OCI-LY1 (cell line): Measurements from ENCODE around the gene ADAMTS20.

ENCODE experiments used
- EZH2 ChIP-seq: fragments of 200-600 bp; sonication (generic), shearing (Covaris generic); IDR thresholded peaks from 2 replicates; pipeline ENCODE4 v1.8.0; 2017; ENCODE audit warnings: borderline replicate concordance, mixed run types, mild to moderate bottlenecking, antibody characterized with exemption, low read length, moderate library complexity, mixed read lengths
- TF ChIP-seq, protein P1 (sequence below): fragments of 200-600 bp; sonication (generic), shearing (Covaris generic); IDR thresholded peaks from 2 replicates; pipeline ENCODE4 v1.5.1; 2017; ENCODE audit warnings: mild to moderate bottlenecking, antibody characterized with exemption, low read length, moderate library complexity, mixed read lengths

DNA sequence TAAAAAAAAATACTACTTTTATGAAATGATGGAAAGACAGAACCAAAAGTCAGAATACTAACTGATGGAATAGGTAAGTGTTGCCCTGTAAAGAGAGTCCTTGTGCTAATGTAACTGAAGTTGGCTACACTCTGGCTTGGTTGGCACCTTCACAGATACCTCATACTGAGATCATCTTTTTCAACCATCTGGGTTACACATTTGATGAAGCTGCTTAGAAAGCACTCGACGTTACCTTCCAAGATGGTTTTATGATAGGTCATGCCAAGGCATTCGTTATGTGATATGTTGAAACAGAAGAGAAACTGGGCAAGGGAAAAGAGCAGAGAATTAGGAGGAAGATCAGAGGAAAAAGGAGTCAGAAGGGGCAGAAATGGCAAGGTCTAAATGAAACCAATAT is 203.8 kb downstream of the ADAMTS20 start:
- TF ChIP-seq, protein P1, sequence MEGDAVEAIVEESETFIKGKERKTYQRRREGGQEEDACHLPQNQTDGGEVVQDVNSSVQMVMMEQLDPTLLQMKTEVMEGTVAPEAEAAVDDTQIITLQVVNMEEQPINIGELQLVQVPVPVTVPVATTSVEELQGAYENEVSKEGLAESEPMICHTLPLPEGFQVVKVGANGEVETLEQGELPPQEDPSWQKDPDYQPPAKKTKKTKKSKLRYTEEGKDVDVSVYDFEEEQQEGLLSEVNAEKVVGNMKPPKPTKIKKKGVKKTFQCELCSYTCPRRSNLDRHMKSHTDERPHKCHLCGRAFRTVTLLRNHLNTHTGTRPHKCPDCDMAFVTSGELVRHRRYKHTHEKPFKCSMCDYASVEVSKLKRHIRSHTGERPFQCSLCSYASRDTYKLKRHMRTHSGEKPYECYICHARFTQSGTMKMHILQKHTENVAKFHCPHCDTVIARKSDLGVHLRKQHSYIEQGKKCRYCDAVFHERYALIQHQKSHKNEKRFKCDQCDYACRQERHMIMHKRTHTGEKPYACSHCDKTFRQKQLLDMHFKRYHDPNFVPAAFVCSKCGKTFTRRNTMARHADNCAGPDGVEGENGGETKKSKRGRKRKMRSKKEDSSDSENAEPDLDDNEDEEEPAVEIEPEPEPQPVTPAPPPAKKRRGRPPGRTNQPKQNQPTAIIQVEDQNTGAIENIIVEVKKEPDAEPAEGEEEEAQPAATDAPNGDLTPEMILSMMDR: no peak
- TF ChIP-seq EZH2: no peak
